Ascending aorta (tissue), 2 donors: ENCODE results near the gene LDHD. TPM values are rescaled to one million over a fixed set of nuclear protein-coding genes. Genes with fewer than 3 reads are reported as not detected.
A peak's percentile ranks its signal among the peaks of the same experiment; 100 is the strongest.

Experiments used
- DNase-seq, 2 donors: peaks; one replicate each; pipeline ENCODE4 v3.0.0-alpha.2; 2019; ENCODE audit warnings: low spot score in 2 of 2
- H3K27ac ChIP-seq, 2 donors: fragments of 200-600 bp; sonication (generic); one replicate each; pipeline ENCODE4 v1.5.1; 2016 to 2017; ENCODE audit warnings: mild to moderate bottlenecking in 1 of 2
- H3K27me3 ChIP-seq: fragments of 200-600 bp; sonication (generic); one replicate; pipeline ENCODE4 v1.5.1; 2017
- H3K36me3 ChIP-seq, 2 donors: fragments of 200-600 bp; sonication (generic); one replicate each; pipeline ENCODE4 v1.5.1; 2016
- H3K4me1 ChIP-seq, 2 donors: fragments of 200-600 bp; sonication (generic); one replicate each; pipeline ENCODE4 v1.5.1; 2016 to 2017; ENCODE audit warnings: mild to moderate bottlenecking in 1 of 2
- H3K4me3 ChIP-seq, 2 donors: fragments of 200-600 bp; sonication (generic); one replicate each; pipeline ENCODE4 v1.5.1; 2016 to 2017; ENCODE audit warnings: mild to moderate bottlenecking in 1 of 2
- H3K9me3 ChIP-seq, 2 donors: fragments of 200-600 bp; sonication (generic); one replicate each; pipeline ENCODE4 v1.5.1; 2016
- intact Hi-C: fragments of 100-400 bp; cut with DNase I; formaldehyde crosslinking; loops from one replicate; pipeline ENCODE4 v1.15.1; 2023
- total RNA-seq: library from RNA; depleted of rRNA; stranded (reverse); fragments of >200 nt; gene quantifications from one replicate; pipeline ENCODE4 v1.1.0, GENCODE V29; 2016
- TF ChIP-seq, protein P1 (sequence below), 3 experiments: fragments of 200-600 bp in 2 of 3; fragments of 450-650 bp in 1 of 3; sonication (generic) in 2 of 3; IDR thresholded peaks; one replicate each; pipeline ENCODE4 v1.5.1; 2016 to 2019; ENCODE audit warnings: antibody characterized with exemption in 3 of 3, mild to moderate bottlenecking in 1 of 3, moderate library complexity in 1 of 3

Gene LDHD
- total RNA-seq, 1 donor from 2014 or later: 7.5 TPM

DNA sequence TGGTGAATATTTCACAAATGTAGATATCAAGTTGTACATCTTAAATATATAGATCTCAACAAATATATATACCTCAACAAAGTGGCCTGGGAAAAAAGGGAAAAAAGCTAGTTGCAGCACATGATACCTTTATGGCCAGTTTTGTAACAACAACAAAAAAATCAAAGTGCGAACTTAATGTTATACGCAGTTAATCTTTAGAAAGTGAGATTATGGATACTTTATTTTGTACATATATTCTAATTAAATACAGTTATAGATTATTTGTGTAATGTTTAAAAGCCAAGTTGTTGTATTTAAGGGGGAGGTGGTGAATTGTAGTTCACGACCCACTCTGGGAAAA lies 31.4 kb upstream of the LDHD start:
- DNase-seq: no peak
- H3K9me3 ChIP-seq: peaks cover 8 to 19% of the 10 kb centered on the region in 2 donors
- peaks cover 2 to 6% of the 10 kb centered on the region in 2 donors for H3K36me3 ChIP-seq
- peak overlapping the region; percentile 99 to 100 for H3K4me3 ChIP-seq
- intact Hi-C loops: loop anchor here (1.0 to 10.0 kb wide), 5 partner anchors 31 to 475 kb away; partner anchors contain the start of genes ADAT1, LDHD, MLKL and WDR59
- H3K4me1 ChIP-seq: peaks cover 0 to 6% of the 10 kb centered on the region in 2 donors
- H3K27me3 ChIP-seq: no peaks in the 10 kb centered on the region
- peak overlapping the region; percentile 93 to 99 for H3K27ac ChIP-seq
- TF ChIP-seq, protein P1, sequence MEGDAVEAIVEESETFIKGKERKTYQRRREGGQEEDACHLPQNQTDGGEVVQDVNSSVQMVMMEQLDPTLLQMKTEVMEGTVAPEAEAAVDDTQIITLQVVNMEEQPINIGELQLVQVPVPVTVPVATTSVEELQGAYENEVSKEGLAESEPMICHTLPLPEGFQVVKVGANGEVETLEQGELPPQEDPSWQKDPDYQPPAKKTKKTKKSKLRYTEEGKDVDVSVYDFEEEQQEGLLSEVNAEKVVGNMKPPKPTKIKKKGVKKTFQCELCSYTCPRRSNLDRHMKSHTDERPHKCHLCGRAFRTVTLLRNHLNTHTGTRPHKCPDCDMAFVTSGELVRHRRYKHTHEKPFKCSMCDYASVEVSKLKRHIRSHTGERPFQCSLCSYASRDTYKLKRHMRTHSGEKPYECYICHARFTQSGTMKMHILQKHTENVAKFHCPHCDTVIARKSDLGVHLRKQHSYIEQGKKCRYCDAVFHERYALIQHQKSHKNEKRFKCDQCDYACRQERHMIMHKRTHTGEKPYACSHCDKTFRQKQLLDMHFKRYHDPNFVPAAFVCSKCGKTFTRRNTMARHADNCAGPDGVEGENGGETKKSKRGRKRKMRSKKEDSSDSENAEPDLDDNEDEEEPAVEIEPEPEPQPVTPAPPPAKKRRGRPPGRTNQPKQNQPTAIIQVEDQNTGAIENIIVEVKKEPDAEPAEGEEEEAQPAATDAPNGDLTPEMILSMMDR (IDR thresholded peaks at IDR 0.05): no peak

DNA sequence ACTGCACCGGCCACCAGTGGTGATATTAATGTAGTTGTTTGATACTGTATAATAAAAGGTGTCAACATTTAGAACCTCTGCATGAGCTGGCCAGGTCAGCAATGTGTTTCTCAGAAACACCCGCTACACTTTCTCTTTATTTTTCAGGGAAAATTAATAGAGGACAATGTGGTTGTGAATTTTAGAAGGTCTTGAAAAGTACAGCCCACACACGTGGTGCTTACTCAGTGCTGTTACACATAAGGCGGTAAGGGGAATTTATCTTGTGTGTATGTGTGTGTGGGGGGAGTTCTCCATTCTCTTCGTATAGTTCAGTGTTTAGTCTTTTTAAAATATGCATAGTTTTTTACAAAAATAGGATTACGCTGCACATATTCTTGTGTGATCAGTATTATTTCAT lies 27.4 kb upstream of the LDHD start:
- no peaks in the 10 kb centered on the region for H3K27me3 ChIP-seq
- TF ChIP-seq, protein P1 (IDR thresholded peaks at IDR 0.05): no peak
- intact Hi-C loops: loop anchor here (10.0 kb wide), 1 partner anchor 439 kb away; the partner anchor contains the start of gene MLKL

DNA sequence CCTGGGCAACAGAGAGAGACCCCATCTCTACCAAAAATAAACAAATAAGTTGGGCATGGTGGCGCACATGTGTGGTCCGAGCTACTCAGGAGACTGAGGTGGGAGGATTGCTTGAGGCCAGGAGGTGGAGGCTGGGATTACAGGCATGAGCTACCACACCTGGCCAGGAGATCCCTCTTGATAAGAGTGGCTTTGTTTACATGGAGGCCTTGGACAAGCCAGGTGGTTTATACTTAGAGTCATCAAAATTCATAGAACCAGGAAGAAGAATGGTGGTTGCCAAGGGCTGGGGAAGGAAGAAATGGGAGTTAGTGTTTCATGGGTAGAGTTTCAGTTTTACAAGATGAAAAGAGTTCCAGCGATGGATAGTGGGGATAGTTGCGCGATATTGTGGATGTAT lies 22.9 kb upstream of the LDHD start:
- intact Hi-C loops: no loop called here
- no peaks in the 10 kb centered on the region for H3K27me3 ChIP-seq
- no peaks in the 10 kb centered on the region for H3K9me3 ChIP-seq
- no peak for DNase-seq
- no peaks in the 10 kb centered on the region for H3K36me3 ChIP-seq
- no peak overlapping the region for H3K27ac ChIP-seq
- no peaks in the 10 kb centered on the region for H3K4me1 ChIP-seq
- no peak overlapping the region for H3K4me3 ChIP-seq
- TF ChIP-seq, protein P1 (IDR thresholded peaks at IDR 0.05): no peak

More for the DNA sequence above, 27.4 kb upstream of the LDHD start:
- Histone ChIP-seq H3K36me3 (no peaks in the 10 kb centered on the region), H3K4me1 (no peaks in the 10 kb centered on the region), H3K9me3 (peaks cover 0 to 3% of the 10 kb centered on the region in 2 donors), H3K4me3 (no peak overlapping the region), H3K27ac (no peak overlapping the region)
- DNase-seq: no peak

DNA sequence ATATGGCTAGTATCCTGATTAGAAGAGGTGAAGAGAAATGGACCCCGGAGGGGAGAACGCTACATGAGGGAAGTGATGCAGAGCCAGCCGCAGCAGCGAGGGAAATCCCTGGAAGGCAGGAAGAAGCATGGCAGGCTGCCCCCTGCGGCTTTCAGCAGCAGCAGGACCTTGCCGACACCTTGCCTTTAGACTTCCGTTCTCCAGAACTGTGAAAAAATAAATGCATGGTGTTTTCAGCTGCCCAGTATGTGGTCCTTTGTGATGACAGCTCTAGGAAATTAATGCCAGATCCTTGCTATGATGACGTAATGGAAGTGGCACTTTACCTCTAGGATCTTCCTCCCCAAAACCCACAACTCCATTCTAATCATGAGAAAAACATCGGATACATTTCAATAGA lies 22.1 kb upstream of the LDHD start:
- Histone ChIP-seq H3K27ac (no peak overlapping the region), H3K4me3 (no peak overlapping the region), H3K9me3 (no peaks in the 10 kb centered on the region), H3K4me1 (no peaks in the 10 kb centered on the region), H3K27me3 (no peaks in the 10 kb centered on the region), H3K36me3 (no peaks in the 10 kb centered on the region)
- intact Hi-C loops: no loop called here
- DNase-seq: no peak
- TF ChIP-seq, protein P1 (IDR thresholded peaks at IDR 0.05): no peak

DNA sequence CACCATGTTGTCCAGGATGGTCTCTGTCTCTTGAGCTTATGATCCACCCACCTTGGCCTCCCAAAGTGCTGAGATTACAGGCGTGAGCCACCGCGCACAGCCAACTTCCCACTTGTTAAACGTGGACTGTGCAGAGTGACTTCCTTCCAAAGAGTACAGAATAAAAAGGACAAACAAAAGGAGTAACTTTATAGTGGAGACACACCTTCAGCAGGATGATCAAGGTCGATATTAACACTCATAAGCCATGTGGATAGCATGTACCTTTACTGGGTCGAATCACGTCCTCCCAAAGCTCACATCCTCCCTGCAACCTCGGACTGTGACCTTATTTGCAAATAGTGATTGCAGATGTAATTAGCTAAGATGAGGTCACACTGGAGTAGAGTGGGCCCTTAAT lies 21.7 kb upstream of the LDHD start:
- TF ChIP-seq, protein P1 (IDR thresholded peaks at IDR 0.05): no peak
- no peak for DNase-seq
- no peak overlapping the region for H3K4me3 ChIP-seq
- H3K36me3 ChIP-seq: no peaks in the 10 kb centered on the region
- H3K27ac ChIP-seq: no peak overlapping the region
- H3K4me1 ChIP-seq: no peaks in the 10 kb centered on the region
- no peaks in the 10 kb centered on the region for H3K27me3 ChIP-seq
- intact Hi-C loops: no loop called here
- no peaks in the 10 kb centered on the region for H3K9me3 ChIP-seq

DNA sequence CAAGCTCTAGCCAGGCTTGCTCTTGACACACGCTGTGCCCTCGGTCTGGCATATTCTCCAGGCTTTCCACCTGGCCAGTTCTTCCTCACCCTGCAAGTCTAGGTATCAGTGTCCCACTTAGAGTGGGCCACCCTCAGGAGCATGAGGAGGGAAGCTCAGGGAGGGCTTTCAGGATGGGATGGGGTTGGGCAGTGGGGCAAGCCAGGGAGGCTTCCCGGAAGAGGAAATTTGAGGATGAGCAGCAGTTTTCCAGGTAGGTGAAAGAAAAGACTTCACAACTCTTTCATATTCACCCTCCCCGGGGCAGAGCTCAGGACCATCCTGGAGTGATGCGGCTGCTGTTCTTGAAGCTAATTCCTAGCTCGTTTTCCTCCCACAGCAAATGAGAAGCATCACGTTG lies 14.5 kb upstream of the LDHD start:
- H3K27me3 ChIP-seq: no peaks in the 10 kb centered on the region
- H3K4me1 ChIP-seq: no peaks in the 10 kb centered on the region
- no peaks in the 10 kb centered on the region for H3K9me3 ChIP-seq
- intact Hi-C loops: no loop called here
- DNase-seq: no peak
- no peak overlapping the region for H3K27ac ChIP-seq
- no peak overlapping the region for H3K4me3 ChIP-seq
- H3K36me3 ChIP-seq: no peaks in the 10 kb centered on the region
- TF ChIP-seq, protein P1 (IDR thresholded peaks at IDR 0.05): no peak
